Fibroblast of lung (primary cell): Measurements from ENCODE around the gene GABRD.

Source experiments
- CTCF ChIP-seq, 2 donors: IDR thresholded peaks in 1 of 2; conservative IDR thresholded peaks in 1 of 2; 1 replicate in 1 of 2; 2 replicates in 1 of 2; pipeline ENCODE4 v1.5.1; 2011 to 2012; ENCODE audit warnings: low read length in 2 of 2, control low read depth in 1 of 2, inconsistent platforms in 1 of 2, low read depth in 1 of 2, mild to moderate bottlenecking in 1 of 2
- EZH2 ChIP-seq: IDR thresholded peaks from 2 replicates; pipeline ENCODE4 v1.5.1; 2012; ENCODE audit warnings: low read length, control low read depth, mild to moderate bottlenecking; ENCODE audit errors: missing control alignments

GRCh38 chr1:2050461-2050792, 31.3 kb downstream of the GABRD start:
- TF ChIP-seq CTCF (conservative IDR thresholded peaks at IDR 0.05 in 1 of 2, IDR thresholded peaks at IDR 0.05 in 1 of 2; ENCODE audit: low read depth in 1 of 2, low read length in 2 of 2) (no peak), EZH2 (no peak)
